ENCODE data around the gene CELSR1. TPM values are rescaled to one million over a fixed set of nuclear protein-coding genes. Genes with fewer than 3 reads are reported as not detected.
A peak's percentile ranks its signal among the peaks of the same experiment; 100 is the strongest.

The CELSR1 gene
- total RNA-seq, 1 experiment from 2014 or later = 14.2 TPM

DNA sequence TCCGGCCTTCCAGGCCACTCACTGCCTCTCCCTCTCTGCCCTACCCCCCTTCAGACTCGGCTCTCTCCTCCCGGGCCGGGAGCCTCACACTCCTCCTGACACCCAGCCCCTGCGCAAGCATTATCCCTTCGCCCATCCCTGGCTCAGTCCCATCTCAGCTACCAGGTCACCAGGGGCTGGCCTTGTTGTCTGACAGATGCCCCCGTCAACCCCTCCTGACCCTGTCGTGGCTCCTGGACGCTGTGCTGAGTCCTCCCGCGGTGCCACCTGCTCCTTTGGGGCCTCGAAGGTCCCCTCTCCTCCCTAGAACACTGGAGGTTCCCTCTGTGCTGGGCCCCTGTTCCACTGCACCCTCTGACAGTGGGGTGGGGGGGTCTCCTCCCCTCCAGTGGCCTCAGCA lies 169.0 kb downstream of the CELSR1 start:
- ATAC-seq (no peak), DNase-seq (no peak)
- no peaks in the 10 kb centered on the region for H3K9me2 ChIP-seq (replicated peaks; ENCODE audit: low read length)
- H3K27ac ChIP-seq (ENCODE audit: low read length) = no peak overlapping the region
- no peaks in the 10 kb centered on the region for H4K20me1 ChIP-seq (ENCODE audit: low read length)
- no peak overlapping the region for H3K9ac ChIP-seq (ENCODE audit: low read length)
- no peak overlapping the region for H2AFZ ChIP-seq (ENCODE audit: low read length)
- H3K4me1 ChIP-seq (ENCODE audit: insufficient read depth, low read length) = no peaks in the 10 kb centered on the region
- no peaks in the 10 kb centered on the region for H3K36me3 ChIP-seq (ENCODE audit: low read depth, low read length)
- H3K79me2 ChIP-seq (ENCODE audit: low read length) = no peaks in the 10 kb centered on the region
- intact Hi-C loops (cut with micrococcal nuclease) = no loop called here
- H3K4me2 ChIP-seq (ENCODE audit: low read length) = no peak overlapping the region
- no peaks in the 10 kb centered on the region for H3K9me3 ChIP-seq (ENCODE audit: low read length)
- no peaks in the 10 kb centered on the region for H3K27me3 ChIP-seq (ENCODE audit: low read length)
- no peaks in the 10 kb centered on the region for H3F3A ChIP-seq (ENCODE audit: low read length, unreplicated experiment)
- TF ChIP-seq EZH2phosphoT487 (IDR thresholded peaks at IDR 0.05; ENCODE audit: borderline replicate concordance, low read length) (no peak), EZH2 (IDR thresholded peaks at IDR 0.05; ENCODE audit: low read length, unreplicated experiment) (no peak)
- TF ChIP-seq, protein P1, sequence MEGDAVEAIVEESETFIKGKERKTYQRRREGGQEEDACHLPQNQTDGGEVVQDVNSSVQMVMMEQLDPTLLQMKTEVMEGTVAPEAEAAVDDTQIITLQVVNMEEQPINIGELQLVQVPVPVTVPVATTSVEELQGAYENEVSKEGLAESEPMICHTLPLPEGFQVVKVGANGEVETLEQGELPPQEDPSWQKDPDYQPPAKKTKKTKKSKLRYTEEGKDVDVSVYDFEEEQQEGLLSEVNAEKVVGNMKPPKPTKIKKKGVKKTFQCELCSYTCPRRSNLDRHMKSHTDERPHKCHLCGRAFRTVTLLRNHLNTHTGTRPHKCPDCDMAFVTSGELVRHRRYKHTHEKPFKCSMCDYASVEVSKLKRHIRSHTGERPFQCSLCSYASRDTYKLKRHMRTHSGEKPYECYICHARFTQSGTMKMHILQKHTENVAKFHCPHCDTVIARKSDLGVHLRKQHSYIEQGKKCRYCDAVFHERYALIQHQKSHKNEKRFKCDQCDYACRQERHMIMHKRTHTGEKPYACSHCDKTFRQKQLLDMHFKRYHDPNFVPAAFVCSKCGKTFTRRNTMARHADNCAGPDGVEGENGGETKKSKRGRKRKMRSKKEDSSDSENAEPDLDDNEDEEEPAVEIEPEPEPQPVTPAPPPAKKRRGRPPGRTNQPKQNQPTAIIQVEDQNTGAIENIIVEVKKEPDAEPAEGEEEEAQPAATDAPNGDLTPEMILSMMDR (conservative IDR thresholded peaks at IDR 0.05; ENCODE audit: low read depth, low read length) = no peak
- POLR2A ChIA-PET (ENCODE audit: unreplicated experiment) = interaction anchor here (0.6 kb wide), 1 partner anchor 170 kb away, joined by 5 read pairs; no protein-coding TSS in a partner anchor
- no TSS peak for BruUV-seq (replicated peaks)
- CTCF ChIA-PET = interaction anchor here (0.6 to 1.3 kb wide), 3 partner anchors 24 to 177 kb away, joined by 3 to 7 read pairs (median 4); no protein-coding TSS in a partner anchor
- H3K4me3 ChIP-seq (ENCODE audit: low read length) = no peak overlapping the region

DNA sequence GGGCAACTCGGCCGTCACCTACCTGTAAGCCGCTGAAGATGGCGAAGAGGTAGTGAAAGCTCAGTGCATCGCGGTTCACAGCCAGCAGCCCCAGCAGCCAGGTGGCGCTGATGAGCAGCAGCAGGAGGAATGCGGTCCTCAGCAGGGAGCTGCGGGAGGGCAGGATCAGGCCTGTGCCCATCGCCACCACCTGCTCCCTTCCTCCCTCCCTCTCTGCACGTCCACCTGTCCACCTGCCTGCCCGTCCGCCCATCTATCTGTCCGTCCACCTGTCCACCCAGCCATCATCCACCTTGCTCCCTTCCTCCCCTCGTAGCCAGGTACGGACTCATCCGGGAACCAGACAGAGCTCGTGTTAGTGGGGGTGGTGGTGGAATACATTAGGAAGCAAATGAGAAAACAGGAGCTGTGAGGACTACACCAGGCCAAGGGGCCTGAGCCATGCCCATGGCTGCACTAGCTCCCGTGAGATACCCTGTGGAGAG lies 169.7 kb downstream of the CELSR1 start:
- Histone ChIP-seq H3K79me2 (ENCODE audit: low read length) (no peaks in the 10 kb centered on the region), H3K9ac (ENCODE audit: low read length) (no peak overlapping the region), H3F3A (ENCODE audit: low read length, unreplicated experiment) (no peaks in the 10 kb centered on the region), H3K9me3 (ENCODE audit: low read length) (no peaks in the 10 kb centered on the region), H3K9me2 (replicated peaks; ENCODE audit: low read length) (no peaks in the 10 kb centered on the region), H2AFZ (ENCODE audit: low read length) (no peak overlapping the region), H3K4me2 (ENCODE audit: low read length) (no peak overlapping the region), H3K27me3 (ENCODE audit: low read length) (no peaks in the 10 kb centered on the region), H4K20me1 (ENCODE audit: low read length) (no peaks in the 10 kb centered on the region), H3K4me1 (ENCODE audit: insufficient read depth, low read length) (no peaks in the 10 kb centered on the region), H3K4me3 (ENCODE audit: low read length) (no peak overlapping the region), H3K36me3 (ENCODE audit: low read depth, low read length) (no peaks in the 10 kb centered on the region), H3K27ac (ENCODE audit: low read length) (no peak overlapping the region)
- POLR2A ChIA-PET (ENCODE audit: unreplicated experiment) = interaction anchor here (0.6 kb wide), 1 partner anchor 171 kb away, joined by 5 read pairs; no protein-coding TSS in a partner anchor
- peak; percentile 70 for DNase-seq
- intact Hi-C loops (cut with micrococcal nuclease) = loop anchor here (1.0 kb wide), 1 partner anchor 175 kb away; no protein-coding TSS in a partner anchor
- no TSS peak for BruUV-seq (replicated peaks)
- CTCF ChIA-PET = interaction anchor here (0.6 to 1.3 kb wide), 5 partner anchors 25 to 178 kb away, joined by 3 to 7 read pairs (median 3); no protein-coding TSS in a partner anchor
- no peak for TF ChIP-seq EZH2phosphoT487 (IDR thresholded peaks at IDR 0.05; ENCODE audit: borderline replicate concordance, low read length)
- TF ChIP-seq, protein P1 (conservative IDR thresholded peaks at IDR 0.05; ENCODE audit: low read depth, low read length) = peak; percentile 78
- ATAC-seq = peak; percentile 90

All from PC-3 (cell line).